B cell (primary cell): ENCODE results near the gene LDLRAD3.

Source experiments
- CTCF ChIP-seq: fragments of 200-600 bp; IDR thresholded peaks from one replicate; pipeline ENCODE4 v1.8.0; 2022; ENCODE audit warnings: antibody characterized with exemption, mild to moderate bottlenecking
- EZH2 ChIP-seq: IDR thresholded peaks from 2 replicates; pipeline ENCODE4 v1.6.1; 2012; ENCODE audit warnings: borderline replicate concordance, low read depth, mild to moderate bottlenecking, moderate library complexity, low read length; ENCODE audit not compliant: insufficient read depth, poor library complexity, severe bottlenecking

GRCh38 chr11:35981581-35981980, 37.7 kb downstream of the LDLRAD3 start:
- no peak for TF ChIP-seq CTCF
- no peak for TF ChIP-seq EZH2
